Stimulated activated CD4-positive, alpha-beta T cell treated with anti-CD3 and anti-CD28 coated beads, Interleukin-12 subunit alpha, Interleukin-12 subunit beta, amount 100 ng/mL, for 24 hours (primary cell): ENCODE results near the gene LRRC41.
A peak's percentile ranks its signal among the peaks of the same experiment; 100 is the strongest.
"Not testable (repeated sequence)": the region's sequence is repeated elsewhere in the genome, so short reads cannot be mapped to it uniquely, and the experiment has no call there.

Experiments
- DNase-seq, 2 experiments: peaks; one replicate each; pipeline ENCODE4 v3.0.0-alpha.2; 2020; ENCODE audit warnings: low read depth in 2 of 2

The LRRC41 gene

GRCh38 chr1:46285730-46286477 is 17.5 kb downstream of the LRRC41 start:
- DNase-seq: no peak

- DNase-seq: no peak
Observed at GRCh38 chr1:46284597-46285564, 18.5 kb downstream of the LRRC41 start.

GRCh38 chr1:46284058-46284457 is 19.4 kb downstream of the LRRC41 start:
- no peak for DNase-seq

GRCh38 chr1:46281021-46281420 is 22.4 kb downstream of the LRRC41 start:
- no peak for DNase-seq

GRCh38 chr1:46280092-46280491 is 23.3 kb downstream of the LRRC41 start:
- no peak for DNase-seq

- no peak for DNase-seq
Observed at GRCh38 chr1:46278807-46279206, 24.6 kb downstream of the LRRC41 start.

- no peak for DNase-seq
Observed at GRCh38 chr1:46277658-46278373, 25.6 kb downstream of the LRRC41 start.

- DNase-seq: no peak
Observed at GRCh38 chr1:46275030-46275337, 28.4 kb downstream of the LRRC41 start.

- DNase-seq: no peak
Observed at GRCh38 chr1:46274225-46275029, 29.0 kb downstream of the LRRC41 start.

GRCh38 chr1:46268578-46268977 is 34.8 kb downstream of the LRRC41 start:
- no peak for DNase-seq

- DNase-seq: no peak
Observed at GRCh38 chr1:46263146-46263545, 40.3 kb downstream of the LRRC41 start.

GRCh38 chr1:46262508-46262907 is 40.9 kb downstream of the LRRC41 start:
- DNase-seq: no peak

GRCh38 chr1:46256523-46256922 is 46.9 kb downstream of the LRRC41 start:
- no peak for DNase-seq

GRCh38 chr1:46254668-46255067 is 48.7 kb downstream of the LRRC41 start:
- DNase-seq: no peak

GRCh38 chr1:46248122-46248920 is 55.1 kb downstream of the LRRC41 start:
- DNase-seq: peak in 1 of 2 experiments; percentile 52

- DNase-seq: peak; percentile 96 to 99
Observed at GRCh38 chr1:46247436-46248121, 55.8 kb downstream of the LRRC41 start, which contains the start of gene RAD54L. Gene RAD54L, plus strand, starts transcription at chr1:46247763. Its CDS starts 643 bp downstream, at chr1:46248406.

GRCh38 chr1:46246548-46247435 is 56.6 kb downstream of the LRRC41 start:
- peak; percentile 40 to 49 for DNase-seq

GRCh38 chr1:46246136-46246535 is 57.3 kb downstream of the LRRC41 start:
- not testable (repeated sequence) for DNase-seq
